Calu3 (cell line): ENCODE measurements around the gene COL7A1. TPM values are rescaled to one million over a fixed set of nuclear protein-coding genes. Genes with fewer than 3 reads are reported as not detected.
"Not testable (repeated sequence)": the region's sequence is repeated elsewhere in the genome, so short reads cannot be mapped to it uniquely, and the experiment has no call there.

Source experiments
- BruUV-seq: library from RNA; stranded (reverse); fragments of 400-500 nt; replicated peaks from 2 replicates; lab custom pipeline; 2021; lab: Mats Ljungman, UMichigan
- CTCF ChIA-PET: fragments of 300-600 bp; sonication (Branson Sonifier 250); formaldehyde crosslinking; loops from one replicate; lab custom pipeline; 2022; ENCODE audit warnings: antibody characterized with exemption; lab: Charles Lee
- DNase-seq: peaks from one replicate; pipeline ENCODE4 v3.0.0; 2022
- H3K27ac Mint-ChIP-seq: one replicate; pipeline ENCODE4 v1.8.0; 2022; ENCODE audit warnings: mixed read lengths; ENCODE audit not compliant: unreplicated experiment
- H3K27me3 Mint-ChIP-seq: one replicate; pipeline ENCODE4 v1.8.0; 2022; ENCODE audit warnings: mixed read lengths; ENCODE audit not compliant: unreplicated experiment
- H3K36me3 Mint-ChIP-seq: one replicate; pipeline ENCODE4 v1.8.0; 2022; ENCODE audit warnings: mild to moderate bottlenecking, moderate library complexity, mixed read lengths; ENCODE audit not compliant: insufficient read depth, unreplicated experiment
- H3K4me1 Mint-ChIP-seq: one replicate; pipeline ENCODE4 v1.8.0; 2022; ENCODE audit warnings: mild to moderate bottlenecking, low read depth, mixed read lengths; ENCODE audit not compliant: unreplicated experiment
- H3K4me3 Mint-ChIP-seq: one replicate; pipeline ENCODE4 v1.8.0; 2022; ENCODE audit warnings: mild to moderate bottlenecking, low read depth, moderate library complexity, mixed read lengths; ENCODE audit not compliant: unreplicated experiment
- H3K9me3 Mint-ChIP-seq: one replicate; pipeline ENCODE4 v1.8.0; 2022; ENCODE audit warnings: low read depth, mixed read lengths; ENCODE audit not compliant: unreplicated experiment
- CTCF ChIP-seq: fragments of 200-600 bp; IDR thresholded peaks from one replicate; pipeline ENCODE4 v1.8.0; 2022; ENCODE audit warnings: antibody characterized with exemption; ENCODE audit not compliant: unreplicated experiment
- intact Hi-C: fragments of 100-400 bp; cut with micrococcal nuclease; formaldehyde crosslinking; loops from one replicate; pipeline ENCODE4 v1.10.0; 2022; ENCODE audit not compliant: unreplicated experiment
- total RNA-seq: library from RNA; stranded (reverse); gene quantifications from 2 replicates; pipeline ENCODE4 v1.2.3, GENCODE V29; 2022

The COL7A1 gene
- total RNA-seq, 1 experiment from 2014 or later, result 13.9 TPM

- DNase-seq, result no peak
- BruUV-seq, result no TSS peak
- no peaks in the 10 kb centered on the region for H3K9me3 Mint-ChIP-seq
- no peak for TF ChIP-seq CTCF
- no peaks in the 10 kb centered on the region for H3K4me1 Mint-ChIP-seq
- no peak overlapping the region for H3K27ac Mint-ChIP-seq
- H3K4me3 Mint-ChIP-seq, result no peak overlapping the region
- CTCF ChIA-PET, result no interaction called here
- intact Hi-C loops, result no loop called here
- no peaks in the 10 kb centered on the region for H3K36me3 Mint-ChIP-seq
- H3K27me3 Mint-ChIP-seq, result no peaks in the 10 kb centered on the region
Measured at GRCh38 chr3:48535578-48535977, 59.6 kb downstream of the COL7A1 start.

GRCh38 chr3:48532977-48533337 is 62.2 kb downstream of the COL7A1 start:
- H3K27me3 Mint-ChIP-seq, result no peaks in the 10 kb centered on the region
- no TSS peak for BruUV-seq
- H3K4me1 Mint-ChIP-seq, result no peaks in the 10 kb centered on the region

GRCh38 chr3:48532271-48532976 is 62.7 kb downstream of the COL7A1 start:
- no TSS peak for BruUV-seq
- H3K27me3 Mint-ChIP-seq, result no peaks in the 10 kb centered on the region
- CTCF ChIA-PET, result no interaction called here
- DNase-seq, result no peak
- no peak overlapping the region for H3K4me3 Mint-ChIP-seq
- intact Hi-C loops, result no loop called here
- no peaks in the 10 kb centered on the region for H3K9me3 Mint-ChIP-seq
- H3K36me3 Mint-ChIP-seq, result no peaks in the 10 kb centered on the region
- no peak overlapping the region for H3K27ac Mint-ChIP-seq
- no peaks in the 10 kb centered on the region for H3K4me1 Mint-ChIP-seq
- TF ChIP-seq CTCF, result no peak

More at GRCh38 chr3:48532977-48533337, 62.2 kb downstream of the COL7A1 start:
- intact Hi-C loops, result no loop called here
- Mint-ChIP-seq H3K9me3 (no peaks in the 10 kb centered on the region), H3K4me3 (no peak overlapping the region), H3K27ac (no peak overlapping the region), H3K36me3 (no peaks in the 10 kb centered on the region)
- CTCF ChIA-PET, result no interaction called here
- DNase-seq, result no peak
- no peak for TF ChIP-seq CTCF

- CTCF ChIA-PET, intact Hi-C loops, H3K4me1 Mint-ChIP-seq, DNase-seq, H3K27me3 Mint-ChIP-seq, BruUV-seq, H3K4me3 Mint-ChIP-seq, H3K27ac Mint-ChIP-seq, H3K9me3 Mint-ChIP-seq, H3K36me3 Mint-ChIP-seq: not testable (repeated sequence)
Measured at GRCh38 chr3:48530701-48531100, 64.4 kb downstream of the COL7A1 start.

GRCh38 chr3:48528754-48529153 is 66.4 kb downstream of the COL7A1 start:
- CTCF ChIA-PET, result no interaction called here
- no peak overlapping the region for H3K4me3 Mint-ChIP-seq
- no peaks in the 10 kb centered on the region for H3K9me3 Mint-ChIP-seq
- H3K27me3 Mint-ChIP-seq, result no peaks in the 10 kb centered on the region
- H3K36me3 Mint-ChIP-seq, result no peaks in the 10 kb centered on the region
- no TSS peak for BruUV-seq
- no peak for TF ChIP-seq CTCF
- no peaks in the 10 kb centered on the region for H3K4me1 Mint-ChIP-seq
- no peak for DNase-seq
- intact Hi-C loops, result no loop called here
- no peak overlapping the region for H3K27ac Mint-ChIP-seq
